Large intestine (tissue), 3 donors: Measurements from ENCODE around the gene ARAP3. TPM values are rescaled to one million over a fixed set of nuclear protein-coding genes. Genes with fewer than 3 reads are reported as not detected.

Source experiments
- DNase-seq, 2 donors: peaks; one replicate each; pipeline versions ENCODE4 v3.0.0 to v3.0.0-alpha.2; 2013
- H3K27ac ChIP-seq: one replicate; pipeline ENCODE4 v1.5.1; 2013; ENCODE audit warnings: low read length
- H3K27me3 ChIP-seq: 2 replicates; pipeline ENCODE4 v1.6.1; 2013; ENCODE audit warnings: low read length; ENCODE audit not compliant: control insufficient read depth, insufficient read depth
- H3K36me3 ChIP-seq: 2 replicates; pipeline ENCODE4 v1.6.1; 2013; ENCODE audit warnings: low read length; ENCODE audit not compliant: control insufficient read depth, insufficient read depth
- H3K4me1 ChIP-seq: one replicate; pipeline ENCODE4 v1.6.1; 2013; ENCODE audit warnings: low read length; ENCODE audit not compliant: control insufficient read depth, insufficient read depth
- H3K4me3 ChIP-seq: one replicate; pipeline ENCODE4 v1.5.1; 2013; ENCODE audit warnings: low read length
- H3K9me3 ChIP-seq: one replicate; pipeline ENCODE4 v1.6.1; 2013; ENCODE audit warnings: mild to moderate bottlenecking, low read depth, low read length, moderate library complexity; ENCODE audit not compliant: control insufficient read depth
- WGBS: methylation state at CpG from one replicate; pipeline ENCODE4 v1.1.5; 2013; ENCODE audit warnings: low lambda C conversion rate; ENCODE audit not compliant: insufficient coverage; 5-methylcytosine and 5-hydroxymethylcytosine counted together
- polyA plus RNA-seq: library from polyadenylated mRNA; unstranded; fragments of 120-200 nt; gene quantifications from one replicate; pipeline ENCODE4 v1.2.1, GENCODE V29; 2013

The ARAP3 gene
- polyA plus RNA-seq, 1 donor: 17.5 TPM

DNA sequence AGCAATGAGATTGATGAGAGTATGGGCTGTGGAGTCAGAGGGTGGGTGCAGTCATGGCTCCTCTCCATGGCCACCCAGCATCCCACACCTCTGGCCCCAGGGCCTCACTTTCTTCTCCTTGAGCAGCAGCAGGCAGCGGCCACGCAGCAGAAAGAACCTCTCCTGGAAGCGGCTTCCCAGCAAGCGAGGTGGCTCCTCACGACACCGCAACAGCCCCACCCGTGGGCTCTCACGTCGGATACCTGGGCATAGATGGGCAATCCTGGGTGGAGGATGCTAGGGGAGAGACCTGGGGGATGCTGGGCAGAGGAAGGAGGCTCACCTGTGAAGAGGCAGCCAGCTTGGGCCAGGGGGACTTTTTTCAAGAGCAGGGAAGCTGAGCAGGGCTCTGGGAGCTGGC is 25.6 kb downstream of the ARAP3 start:
- H3K36me3 ChIP-seq: peaks cover 39% of the 10 kb centered on the region
- no peaks in the 10 kb centered on the region for H3K9me3 ChIP-seq
- H3K27ac ChIP-seq: no peak overlapping the region
- no peak for DNase-seq
- no CpG with 5 or more reads among the region's 9 CpGs for WGBS
- H3K4me3 ChIP-seq: no peak overlapping the region
- H3K4me1 ChIP-seq: peaks cover 3% of the 10 kb centered on the region
- H3K27me3 ChIP-seq: no peaks in the 10 kb centered on the region

GRCh38 chr5:141655020-141655419 is 27.0 kb downstream of the ARAP3 start:
- Histone ChIP-seq H3K4me3 (no peak overlapping the region), H3K36me3 (peaks cover 37% of the 10 kb centered on the region), H3K4me1 (peaks cover 3% of the 10 kb centered on the region), H3K27ac (no peak overlapping the region), H3K9me3 (no peaks in the 10 kb centered on the region), H3K27me3 (no peaks in the 10 kb centered on the region)
- no peak for DNase-seq
- WGBS: 67% methylated on average over 1 of the region's 7 CpGs

DNA sequence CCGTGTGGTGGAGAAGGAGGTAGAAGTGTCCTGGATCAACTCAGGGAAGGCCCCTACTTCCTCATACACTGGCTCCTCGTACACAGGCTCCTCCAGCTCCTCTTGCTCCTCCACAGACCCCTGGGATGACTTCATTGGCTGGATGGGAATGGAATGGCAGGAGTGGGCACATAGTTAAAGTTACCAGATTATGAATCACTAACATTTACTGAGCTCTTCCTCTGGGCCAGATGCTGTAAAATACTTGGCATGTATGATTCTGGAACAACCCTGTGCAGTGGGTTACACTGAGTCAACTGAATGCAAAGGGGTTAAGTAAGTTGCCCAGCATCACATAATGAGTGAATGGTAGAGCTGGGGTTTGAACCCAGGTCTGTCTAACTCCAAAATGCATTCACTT is 27.7 kb downstream of the ARAP3 start:
- H3K27ac ChIP-seq: no peak overlapping the region
- no CpG with 5 or more reads among the region's 2 CpGs for WGBS
- no peaks in the 10 kb centered on the region for H3K27me3 ChIP-seq
- H3K9me3 ChIP-seq: no peaks in the 10 kb centered on the region
- peaks cover 3% of the 10 kb centered on the region for H3K4me1 ChIP-seq
- DNase-seq: no peak
- H3K36me3 ChIP-seq: peaks cover 33% of the 10 kb centered on the region
- no peak overlapping the region for H3K4me3 ChIP-seq

DNA sequence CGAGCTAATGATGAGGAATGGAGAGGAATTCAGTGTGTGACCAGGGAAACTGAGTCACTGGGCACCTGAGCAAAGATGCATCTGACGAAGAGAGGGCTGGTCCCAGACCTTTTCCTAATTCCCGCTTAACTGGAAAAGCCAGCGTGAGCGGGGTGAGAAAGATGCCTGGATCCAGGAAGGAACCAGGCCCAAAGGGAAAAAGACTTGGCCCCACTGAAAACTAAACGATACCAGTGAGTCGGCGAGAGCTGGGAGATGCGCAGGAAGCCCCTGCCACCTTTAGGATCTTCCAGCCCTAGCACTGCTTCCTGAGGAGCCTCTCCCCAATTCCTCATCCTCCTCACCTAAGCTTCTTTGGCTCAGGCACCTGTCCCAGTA is 30.3 kb downstream of the ARAP3 start:
- Histone ChIP-seq H3K4me3 (peak overlapping the region; percentile 73), H3K27me3 (no peaks in the 10 kb centered on the region), H3K27ac (no peak overlapping the region), H3K9me3 (no peaks in the 10 kb centered on the region), H3K36me3 (peaks cover 35% of the 10 kb centered on the region), H3K4me1 (peaks cover 3% of the 10 kb centered on the region)
- no CpG with 5 or more reads among the region's 9 CpGs for WGBS
- DNase-seq: no peak

- no peaks in the 10 kb centered on the region for H3K27me3 ChIP-seq
- peak within 1 kb of the TSS; percentile 73 for H3K4me3 ChIP-seq
- H3K36me3 ChIP-seq: peaks cover 33% of the 10 kb centered on the region
- H3K4me1 ChIP-seq: peaks cover 3% of the 10 kb centered on the region
- WGBS: 0% methylated on average over 1 of the region's 50 CpGs
- no peak within 1 kb of the TSS for H3K27ac ChIP-seq
- peak; percentile 70 to 81 for DNase-seq
- no peaks in the 10 kb centered on the region for H3K9me3 ChIP-seq
Measured at GRCh38 chr5:141650851-141651727, 30.9 kb downstream of the ARAP3 start, which contains the start of gene FCHSD1. TSS of gene FCHSD1 (minus strand) at chr5:141651418. CDS start at chr5:141651368, 50 bp downstream.

DNA sequence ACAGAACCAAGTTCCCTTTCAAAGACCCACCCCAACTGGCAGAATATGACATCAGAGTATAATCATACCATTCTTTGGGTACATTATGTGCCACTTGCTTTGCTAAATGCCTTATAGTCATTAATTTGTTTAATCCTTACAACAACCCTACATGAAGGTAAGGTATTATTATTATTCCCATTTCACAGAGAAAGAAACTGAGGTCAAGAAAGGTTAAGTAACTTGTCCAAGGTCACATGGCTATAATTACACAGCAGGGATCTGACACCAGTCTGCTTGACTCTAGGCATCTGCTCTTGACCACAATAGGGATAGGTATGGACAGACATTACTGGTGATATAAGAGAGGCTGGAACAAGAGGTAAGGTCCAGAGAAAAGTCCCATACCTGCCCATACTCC is 32.1 kb downstream of the ARAP3 start:
- Histone ChIP-seq H3K36me3 (peaks cover 32% of the 10 kb centered on the region), H3K4me3 (no peak overlapping the region), H3K27ac (no peak overlapping the region), H3K9me3 (no peaks in the 10 kb centered on the region), H3K4me1 (peaks cover 3% of the 10 kb centered on the region), H3K27me3 (no peaks in the 10 kb centered on the region)
- DNase-seq: no peak

- Histone ChIP-seq H3K9me3 (no peaks in the 10 kb centered on the region), H3K27ac (no peak overlapping the region), H3K4me3 (no peak overlapping the region), H3K36me3 (peaks cover 36% of the 10 kb centered on the region), H3K4me1 (peaks cover 3% of the 10 kb centered on the region), H3K27me3 (no peaks in the 10 kb centered on the region)
- WGBS: 70% methylated on average over 2 of the region's 17 CpGs
- DNase-seq: no peak
Measured at GRCh38 chr5:141649056-141649688, 32.9 kb downstream of the ARAP3 start.

- no peak for DNase-seq
- WGBS: no CpG with 5 or more reads among the region's 3 CpGs
- H3K4me3 ChIP-seq: no peak overlapping the region
- H3K4me1 ChIP-seq: peaks cover 3% of the 10 kb centered on the region
- no peaks in the 10 kb centered on the region for H3K27me3 ChIP-seq
- no peaks in the 10 kb centered on the region for H3K9me3 ChIP-seq
- no peak overlapping the region for H3K27ac ChIP-seq
- H3K36me3 ChIP-seq: peaks cover 37% of the 10 kb centered on the region
Measured at GRCh38 chr5:141647851-141648250, 34.2 kb downstream of the ARAP3 start.

GRCh38 chr5:141647242-141647641 is 34.8 kb downstream of the ARAP3 start:
- no CpG with 5 or more reads among the region's 5 CpGs for WGBS
- Histone ChIP-seq H3K4me1 (peaks cover 3% of the 10 kb centered on the region), H3K27ac (no peak overlapping the region), H3K9me3 (no peaks in the 10 kb centered on the region), H3K36me3 (peaks cover 39% of the 10 kb centered on the region), H3K27me3 (no peaks in the 10 kb centered on the region), H3K4me3 (no peak overlapping the region)
- no peak for DNase-seq

GRCh38 chr5:141646026-141646425 is 36.0 kb downstream of the ARAP3 start:
- DNase-seq: no peak
- Histone ChIP-seq H3K27me3 (no peaks in the 10 kb centered on the region), H3K27ac (no peak overlapping the region), H3K36me3 (peaks cover 43% of the 10 kb centered on the region), H3K4me1 (no peaks in the 10 kb centered on the region), H3K4me3 (no peak overlapping the region), H3K9me3 (no peaks in the 10 kb centered on the region)
- WGBS: no CpG with 5 or more reads among the region's 6 CpGs
